ENCODE measurements around the gene MALL. TPM values are rescaled to one million over a fixed set of nuclear protein-coding genes. Genes with fewer than 3 reads are reported as not detected.
"Not testable (repeated sequence)": the region's sequence is repeated elsewhere in the genome, so short reads cannot be mapped to it uniquely, and the experiment has no call there.

Gene MALL
- total and polyA plus RNA-seq, 2 of the 8 experiments (the other 6 are each of a cell fraction or from before 2014, with no cell fraction given) = 3.9 to 8.0 TPM

DNA sequence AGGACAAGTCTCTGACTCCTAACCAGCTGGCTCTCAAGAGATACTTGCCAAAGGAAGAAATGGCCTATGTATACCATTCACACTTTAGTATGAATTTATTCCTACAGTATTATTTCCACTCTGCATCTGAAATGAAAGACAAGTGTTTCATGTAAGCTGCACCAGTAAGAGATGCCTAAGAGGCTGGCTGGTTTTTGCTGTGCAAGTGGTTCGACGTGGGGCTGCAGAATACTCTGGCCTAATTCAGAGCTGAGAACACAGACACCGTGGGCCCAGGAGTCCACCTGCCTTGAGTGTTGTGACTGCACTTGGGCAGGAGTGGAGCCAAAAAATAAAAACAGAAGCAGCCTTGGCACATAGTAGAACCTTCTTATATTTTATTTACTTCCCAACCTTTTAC lies 47.5 kb downstream of the MALL start:
- H2AFZ ChIP-seq (ENCODE audit: low read length); H3K4me3 ChIP-seq (ENCODE audit: extremely low read depth in 1 of 4, insufficient read depth in 2 of 4, low read depth in 3 of 4, low read length in 4 of 4); H3K9me3 ChIP-seq (ENCODE audit: insufficient read depth in 2 of 2, low read depth in 1 of 2, low read length in 1 of 2); H3K14ac ChIP-seq (ENCODE audit: insufficient read length); H3K79me2 ChIP-seq (ENCODE audit: control insufficient read depth in 1 of 2, insufficient read depth in 2 of 2, low read length in 2 of 2); H3K4me2 ChIP-seq (ENCODE audit: insufficient read depth in 1 of 2, low read depth in 2 of 2, low read length in 2 of 2); H4K5ac ChIP-seq (ENCODE audit: insufficient read length, low read depth, low read length); H3K9ac ChIP-seq (replicated peaks in 1 of 4; ENCODE audit: extremely low read depth in 1 of 4, low read depth in 3 of 4, low read length in 3 of 4); H4K91ac ChIP-seq (replicated peaks; ENCODE audit: insufficient read length, low read length); H3K23ac ChIP-seq (ENCODE audit: insufficient read length); H3K23me2 ChIP-seq (ENCODE audit: low read depth, low read length); CTCF ChIA-PET (ENCODE audit: partially characterized antibody); FAIRE-seq; H3K56ac ChIP-seq (replicated peaks; ENCODE audit: insufficient read length, low read depth, low read length); H2BK5ac ChIP-seq (ENCODE audit: low read depth, low read length); H3K4me1 ChIP-seq (replicated peaks in 1 of 4; ENCODE audit: control insufficient read depth in 3 of 4, insufficient read depth in 4 of 4, low read length in 3 of 4); H3K27ac ChIP-seq (ENCODE audit: low read depth, low read length); H3K36me3 ChIP-seq (ENCODE audit: control insufficient read depth in 2 of 4, insufficient read depth in 4 of 4, low read length in 3 of 4); H2BK12ac ChIP-seq (ENCODE audit: low read depth, low read length); H3K4ac ChIP-seq (replicated peaks; ENCODE audit: insufficient read length, low read depth, low read length); H2BK20ac ChIP-seq (ENCODE audit: low read length); H3K27me3 ChIP-seq (replicated peaks in 1 of 4; ENCODE audit: control insufficient read depth in 3 of 4, extremely low read depth in 1 of 4, insufficient read depth in 3 of 4, low read length in 3 of 4); H2BK15ac ChIP-seq (ENCODE audit: low read length); H3K18ac ChIP-seq (ENCODE audit: extremely low read depth, low read length); POLR2A ChIA-PET (ENCODE audit: partially characterized antibody); H3K79me1 ChIP-seq (ENCODE audit: low read depth, low read length); H4K20me1 ChIP-seq (replicated peaks in 1 of 2; ENCODE audit: control insufficient read depth in 1 of 2, insufficient read depth in 2 of 2, low read length in 2 of 2); H4K8ac ChIP-seq (ENCODE audit: extremely low read depth, insufficient read depth, low read length); H2BK120ac ChIP-seq (replicated peaks; ENCODE audit: low read depth, low read length); DNase-seq (ENCODE audit: low read depth in 1 of 2, low spot score in 2 of 2); H2AK5ac ChIP-seq (ENCODE audit: low read depth, low read length): not testable (repeated sequence)
- 88% methylated on average over 3 of the region's 3 CpGs; no CpG with 5 or more reads in 1 of the 2 experiments for WGBS, 2 experiments (ENCODE audit: extremely low coverage in 1 of 2, insufficient coverage in 1 of 2, insufficient read length in 1 of 2, insufficient replicate concordance in 2 of 2, low coverage in 1 of 2, low lambda C conversion rate in 2 of 2, missing lambda C conversion rate in 1 of 2)

DNA sequence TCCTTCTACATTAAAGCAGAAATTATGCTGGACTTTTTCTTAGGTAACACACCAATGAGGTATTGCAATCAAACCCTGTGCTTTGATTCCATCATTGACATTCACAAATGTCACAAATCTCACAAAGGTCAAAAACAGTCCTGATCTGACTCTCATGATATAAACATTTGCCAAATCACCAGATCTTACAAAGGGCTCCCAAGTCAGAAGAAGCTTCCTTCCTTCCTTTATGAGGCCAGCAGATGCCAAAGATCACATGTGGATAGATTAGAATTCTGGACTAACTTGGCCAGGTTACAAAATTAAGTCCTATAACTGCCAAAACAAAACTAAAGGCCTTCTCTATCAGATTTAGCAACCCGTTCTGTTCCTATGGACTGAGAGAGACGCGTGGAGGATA lies 53.3 kb downstream of the MALL start:
- POLR2A ChIA-PET (ENCODE audit: partially characterized antibody); H2AFZ ChIP-seq (ENCODE audit: low read length): not testable (repeated sequence)

More for the DNA sequence above, 53.3 kb downstream of the MALL start:
- H4K8ac ChIP-seq (ENCODE audit: extremely low read depth, insufficient read depth, low read length); H2BK15ac ChIP-seq (ENCODE audit: low read length); H4K91ac ChIP-seq (replicated peaks; ENCODE audit: insufficient read length, low read length); H3K27me3 ChIP-seq (replicated peaks in 1 of 4; ENCODE audit: control insufficient read depth in 3 of 4, extremely low read depth in 1 of 4, insufficient read depth in 3 of 4, low read length in 3 of 4); H3K4me2 ChIP-seq (ENCODE audit: insufficient read depth in 1 of 2, low read depth in 2 of 2, low read length in 2 of 2); H3K9me3 ChIP-seq (ENCODE audit: insufficient read depth in 2 of 2, low read depth in 1 of 2, low read length in 1 of 2); H4K20me1 ChIP-seq (replicated peaks in 1 of 2; ENCODE audit: control insufficient read depth in 1 of 2, insufficient read depth in 2 of 2, low read length in 2 of 2); H3K27ac ChIP-seq (ENCODE audit: low read depth, low read length); H3K14ac ChIP-seq (ENCODE audit: insufficient read length); H3K9ac ChIP-seq (replicated peaks in 1 of 4; ENCODE audit: extremely low read depth in 1 of 4, low read depth in 3 of 4, low read length in 3 of 4); H2AK5ac ChIP-seq (ENCODE audit: low read depth, low read length); H3K4me1 ChIP-seq (replicated peaks in 1 of 4; ENCODE audit: control insufficient read depth in 3 of 4, insufficient read depth in 4 of 4, low read length in 3 of 4); H3K18ac ChIP-seq (ENCODE audit: extremely low read depth, low read length); H3K23me2 ChIP-seq (ENCODE audit: low read depth, low read length); H3K36me3 ChIP-seq (ENCODE audit: control insufficient read depth in 2 of 4, insufficient read depth in 4 of 4, low read length in 3 of 4); H2BK20ac ChIP-seq (ENCODE audit: low read length); DNase-seq (ENCODE audit: low read depth in 1 of 2, low spot score in 2 of 2); H3K4me3 ChIP-seq (ENCODE audit: extremely low read depth in 1 of 4, insufficient read depth in 2 of 4, low read depth in 3 of 4, low read length in 4 of 4); H3K79me2 ChIP-seq (ENCODE audit: control insufficient read depth in 1 of 2, insufficient read depth in 2 of 2, low read length in 2 of 2); H3K79me1 ChIP-seq (ENCODE audit: low read depth, low read length); H4K5ac ChIP-seq (ENCODE audit: insufficient read length, low read depth, low read length); H3K23ac ChIP-seq (ENCODE audit: insufficient read length); H3K4ac ChIP-seq (replicated peaks; ENCODE audit: insufficient read length, low read depth, low read length); H2BK12ac ChIP-seq (ENCODE audit: low read depth, low read length); H3K56ac ChIP-seq (replicated peaks; ENCODE audit: insufficient read length, low read depth, low read length); CTCF ChIA-PET (ENCODE audit: partially characterized antibody); H2BK120ac ChIP-seq (replicated peaks; ENCODE audit: low read depth, low read length); H2BK5ac ChIP-seq (ENCODE audit: low read depth, low read length); FAIRE-seq: not testable (repeated sequence)
- WGBS, 2 experiments (ENCODE audit: extremely low coverage in 1 of 2, insufficient coverage in 1 of 2, insufficient read length in 1 of 2, insufficient replicate concordance in 2 of 2, low coverage in 1 of 2, low lambda C conversion rate in 2 of 2, missing lambda C conversion rate in 1 of 2) = no CpG with 5 or more reads among the region's 3 CpGs
